Nephron (organoid): ENCODE data around the gene VIP.

Source experiments
- H3K27ac Mint-ChIP-seq, 3 experiments: 2 replicates each; pipeline ENCODE4 v1.8.0; 2020; ENCODE audit warnings: mixed read lengths in 3 of 3, mild to moderate bottlenecking in 2 of 3, moderate library complexity in 1 of 3
- H3K27me3 Mint-ChIP-seq: 2 replicates; pipeline ENCODE4 v1.8.0; 2021; ENCODE audit warnings: low read depth, mild to moderate bottlenecking, moderate library complexity, mixed read lengths
- H3K36me3 Mint-ChIP-seq: 2 replicates; pipeline ENCODE4 v1.8.0; 2020; ENCODE audit warnings: low read depth, mixed read lengths
- H3K4me1 Mint-ChIP-seq: 2 replicates; pipeline ENCODE4 v1.8.0; 2020; ENCODE audit warnings: mixed read lengths
- H3K4me3 Mint-ChIP-seq, 3 experiments: 2 replicates each; pipeline ENCODE4 v1.8.0; 2020; ENCODE audit warnings: mild to moderate bottlenecking in 3 of 3, mixed read lengths in 3 of 3, moderate library complexity in 2 of 3
- H3K9me3 Mint-ChIP-seq: 2 replicates; pipeline ENCODE4 v1.8.0; 2020; ENCODE audit warnings: mixed read lengths
- TF ChIP-seq, protein P1 (sequence below), 3 experiments: fragments of 200-600 bp; sonication (generic); IDR thresholded peaks; one replicate each; pipeline ENCODE4 v1.5.0; 2021; ENCODE audit warnings: antibody characterized with exemption in 3 of 3; ENCODE audit not compliant: unreplicated experiment in 3 of 3

VIP gene

GRCh38 chr6:152720974-152721373 is 29.6 kb upstream of the VIP start:
- Mint-ChIP-seq H3K27ac (peak overlapping the region in 1 of 3 experiments; percentile 2), H3K27me3 (no peaks in the 10 kb centered on the region), H3K9me3 (no peaks in the 10 kb centered on the region), H3K4me3 (no peak overlapping the region), H3K36me3 (no peaks in the 10 kb centered on the region), H3K4me1 (no peaks in the 10 kb centered on the region)
- TF ChIP-seq, protein P1, sequence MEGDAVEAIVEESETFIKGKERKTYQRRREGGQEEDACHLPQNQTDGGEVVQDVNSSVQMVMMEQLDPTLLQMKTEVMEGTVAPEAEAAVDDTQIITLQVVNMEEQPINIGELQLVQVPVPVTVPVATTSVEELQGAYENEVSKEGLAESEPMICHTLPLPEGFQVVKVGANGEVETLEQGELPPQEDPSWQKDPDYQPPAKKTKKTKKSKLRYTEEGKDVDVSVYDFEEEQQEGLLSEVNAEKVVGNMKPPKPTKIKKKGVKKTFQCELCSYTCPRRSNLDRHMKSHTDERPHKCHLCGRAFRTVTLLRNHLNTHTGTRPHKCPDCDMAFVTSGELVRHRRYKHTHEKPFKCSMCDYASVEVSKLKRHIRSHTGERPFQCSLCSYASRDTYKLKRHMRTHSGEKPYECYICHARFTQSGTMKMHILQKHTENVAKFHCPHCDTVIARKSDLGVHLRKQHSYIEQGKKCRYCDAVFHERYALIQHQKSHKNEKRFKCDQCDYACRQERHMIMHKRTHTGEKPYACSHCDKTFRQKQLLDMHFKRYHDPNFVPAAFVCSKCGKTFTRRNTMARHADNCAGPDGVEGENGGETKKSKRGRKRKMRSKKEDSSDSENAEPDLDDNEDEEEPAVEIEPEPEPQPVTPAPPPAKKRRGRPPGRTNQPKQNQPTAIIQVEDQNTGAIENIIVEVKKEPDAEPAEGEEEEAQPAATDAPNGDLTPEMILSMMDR (IDR thresholded peaks at IDR 0.05; ENCODE audit: unreplicated experiment in 3 of 3) = no peak

DNA sequence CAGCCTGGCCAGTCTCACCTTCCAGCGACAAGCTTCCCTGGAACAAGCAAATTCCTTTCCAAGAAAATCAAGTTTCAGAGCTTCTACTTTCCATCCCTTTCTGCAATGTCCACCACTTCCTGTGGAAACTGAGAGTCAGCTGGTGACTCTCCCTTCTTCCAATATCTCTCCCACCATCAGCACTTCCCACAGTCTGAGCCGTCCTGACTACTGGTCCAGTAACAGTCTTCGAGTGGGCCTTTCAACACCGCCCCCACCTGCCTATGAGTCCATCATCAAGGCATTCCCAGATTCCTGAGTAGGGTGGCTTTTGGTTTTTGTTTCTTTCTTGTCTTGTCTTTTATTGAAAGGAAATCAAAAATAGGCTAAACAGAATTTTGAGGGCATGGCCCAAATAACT is 28.6 kb upstream of the VIP start:
- TF ChIP-seq, protein P1 (IDR thresholded peaks at IDR 0.05; ENCODE audit: unreplicated experiment in 3 of 3) = no peak
- no peak overlapping the region for H3K4me3 Mint-ChIP-seq
- H3K27me3 Mint-ChIP-seq = no peaks in the 10 kb centered on the region
- H3K9me3 Mint-ChIP-seq = no peaks in the 10 kb centered on the region
- H3K27ac Mint-ChIP-seq = no peak overlapping the region
- no peaks in the 10 kb centered on the region for H3K36me3 Mint-ChIP-seq
- H3K4me1 Mint-ChIP-seq = no peaks in the 10 kb centered on the region

GRCh38 chr6:152723398-152723797 is 27.2 kb upstream of the VIP start:
- TF ChIP-seq, protein P1 (IDR thresholded peaks at IDR 0.05; ENCODE audit: unreplicated experiment in 3 of 3) = no peak
- H3K9me3 Mint-ChIP-seq = no peaks in the 10 kb centered on the region
- no peaks in the 10 kb centered on the region for H3K27me3 Mint-ChIP-seq
- no peaks in the 10 kb centered on the region for H3K36me3 Mint-ChIP-seq
- H3K27ac Mint-ChIP-seq = no peak overlapping the region
- H3K4me1 Mint-ChIP-seq = no peaks in the 10 kb centered on the region
- no peak overlapping the region for H3K4me3 Mint-ChIP-seq

DNA sequence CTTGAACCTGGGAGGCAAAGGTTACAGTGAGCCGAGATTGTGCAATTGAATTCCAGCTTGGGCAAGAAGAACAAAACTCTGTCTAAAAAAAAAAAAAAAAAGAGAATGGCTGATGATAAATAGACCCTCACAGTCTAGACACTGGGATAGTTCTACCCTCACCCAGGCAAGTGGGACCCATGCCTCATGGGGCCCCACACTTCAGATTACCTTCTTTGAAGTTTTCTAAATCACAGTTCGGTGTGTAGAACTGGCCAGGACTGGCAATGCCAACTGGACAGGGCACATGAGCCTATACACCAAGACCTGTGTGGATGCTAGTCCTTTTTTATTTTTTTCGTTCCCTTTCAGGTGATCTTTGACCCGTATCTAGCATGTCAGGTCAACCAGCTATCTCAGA is 24.3 kb upstream of the VIP start:
- TF ChIP-seq, protein P1 (IDR thresholded peaks at IDR 0.05; ENCODE audit: unreplicated experiment in 3 of 3) = no peak
- no peaks in the 10 kb centered on the region for H3K27me3 Mint-ChIP-seq
- H3K4me3 Mint-ChIP-seq = no peak overlapping the region
- H3K36me3 Mint-ChIP-seq = no peaks in the 10 kb centered on the region
- H3K9me3 Mint-ChIP-seq = no peaks in the 10 kb centered on the region
- no peak overlapping the region for H3K27ac Mint-ChIP-seq
- no peaks in the 10 kb centered on the region for H3K4me1 Mint-ChIP-seq

GRCh38 chr6:152727507-152727906 is 23.1 kb upstream of the VIP start:
- Mint-ChIP-seq H3K36me3 (no peaks in the 10 kb centered on the region), H3K9me3 (no peaks in the 10 kb centered on the region), H3K4me3 (no peak overlapping the region), H3K27me3 (no peaks in the 10 kb centered on the region), H3K27ac (no peak overlapping the region), H3K4me1 (no peaks in the 10 kb centered on the region)
- TF ChIP-seq, protein P1 (IDR thresholded peaks at IDR 0.05; ENCODE audit: unreplicated experiment in 3 of 3) = no peak

DNA sequence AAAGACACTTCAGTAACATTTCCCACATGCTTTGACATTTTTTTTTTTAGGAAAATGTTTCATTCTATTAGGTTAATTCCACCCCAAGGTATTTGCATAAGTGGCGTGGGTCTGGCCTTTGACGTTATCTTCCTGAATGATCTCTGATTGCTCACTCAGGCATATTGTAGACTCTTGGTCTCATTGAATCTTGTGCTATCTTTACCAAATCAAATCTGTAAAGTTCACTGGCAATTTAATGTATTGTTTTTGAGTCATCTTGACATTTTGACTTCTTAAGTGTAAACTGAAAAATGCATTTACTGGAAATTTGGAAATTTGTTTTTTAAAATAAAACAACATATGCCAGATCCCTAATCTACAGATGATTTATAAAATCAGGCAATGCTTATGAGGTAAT is 16.0 kb upstream of the VIP start:
- H3K36me3 Mint-ChIP-seq = no peaks in the 10 kb centered on the region
- no peak overlapping the region for H3K4me3 Mint-ChIP-seq
- no peaks in the 10 kb centered on the region for H3K4me1 Mint-ChIP-seq
- TF ChIP-seq, protein P1 (IDR thresholded peaks at IDR 0.05; ENCODE audit: unreplicated experiment in 3 of 3) = no peak
- H3K9me3 Mint-ChIP-seq = no peaks in the 10 kb centered on the region
- H3K27me3 Mint-ChIP-seq = no peaks in the 10 kb centered on the region
- H3K27ac Mint-ChIP-seq = no peak overlapping the region
